B cell (primary cell): Measurements from ENCODE around the gene LZIC. TPM values are rescaled to one million over a fixed set of nuclear protein-coding genes. Genes with fewer than 3 reads are reported as not detected.

Experiments
- ATAC-seq: fragments of 200-7000 bp; cut with Tn5 transposase; one replicate; pipeline ENCODE4 v1.10.0; 2021; ENCODE audit warnings: low read depth, mild to moderate bottlenecking, moderate number of reproducible peaks, moderate library complexity
- CTCF ChIA-PET: fragments of 350-600 bp; sonication (Branson Sonifier 250); formaldehyde crosslinking; loops from one replicate; lab custom pipeline; 2021; ENCODE audit warnings: antibody characterized with exemption, inconsistent platforms; lab: Charles Lee
- POLR2A ChIA-PET: fragments of 350-600 bp; sonication (Branson Sonifier 250); formaldehyde crosslinking; loops from one replicate; lab custom pipeline; 2021; ENCODE audit warnings: antibody characterized with exemption; lab: Charles Lee
- DNase-seq: peaks from one replicate; pipeline ENCODE4 v3.0.0; 2013
- H2AFZ ChIP-seq: 2 replicates; pipeline ENCODE4 v1.6.1; 2012; ENCODE audit warnings: mild to moderate bottlenecking, low read depth, low read length; ENCODE audit not compliant: insufficient read depth, poor library complexity, severe bottlenecking
- H3K27ac ChIP-seq, 2 donors: 1 replicate in 1 of 2; 2 replicates in 1 of 2; pipeline ENCODE4 v1.5.1; 2012 to 2013; ENCODE audit warnings: low read length in 2 of 2, mild to moderate bottlenecking in 2 of 2, moderate library complexity in 1 of 2
- H3K27me3 ChIP-seq, 4 experiments: fragments of 200-600 bp in 1 of 4; sonication (generic) in 1 of 4; replicated peaks in 1 of 4; 1 replicate in 2 of 4; 2 replicates in 2 of 4; pipeline versions ENCODE4 v1.6.1 to v1.7.0; 2013 to 2016; ENCODE audit warnings: low read length in 3 of 4, mild to moderate bottlenecking in 2 of 4, mixed read lengths in 1 of 4, moderate library complexity in 1 of 4; ENCODE audit not compliant: insufficient read depth in 4 of 4, control insufficient read depth in 3 of 4; ENCODE audit errors: control extremely low read depth in 1 of 4
- H3K36me3 ChIP-seq, 2 experiments: replicated peaks in 1 of 2; 1 replicate in 1 of 2; 2 replicates in 1 of 2; pipeline versions ENCODE4 v1.6.1 to v1.7.1; 2013; ENCODE audit warnings: low read length in 1 of 2; ENCODE audit not compliant: insufficient read depth in 2 of 2, control insufficient read depth in 1 of 2; ENCODE audit errors: control extremely low read depth in 1 of 2, extremely low read depth in 1 of 2
- H3K4me1 ChIP-seq, 2 donors: fragments of 200-600 bp in 1 of 2; sonication (generic) in 1 of 2; 1 replicate in 1 of 2; 2 replicates in 1 of 2; pipeline versions ENCODE4 v1.5.1 to v1.6.1; 2013 to 2017; ENCODE audit warnings: low read length in 2 of 2; ENCODE audit not compliant: control insufficient read depth in 2 of 2, insufficient read depth in 2 of 2
- H3K4me2 ChIP-seq: replicated peaks from 2 replicates; pipeline ENCODE3; 2012; ENCODE audit warnings: mild to moderate bottlenecking, low read depth, low read length; ENCODE audit not compliant: poor library complexity, severe bottlenecking
- H3K4me3 ChIP-seq, 5 experiments: fragments of 200-600 bp in 1 of 5; sonication (generic) in 1 of 5; 1 replicate in 3 of 5; 2 replicates in 2 of 5; pipeline versions ENCODE4 v1.5.1 to v1.7.0; 2011 to 2016; ENCODE audit warnings: low read length in 4 of 5, mild to moderate bottlenecking in 4 of 5, low read depth in 2 of 5, control low read depth in 1 of 5, moderate library complexity in 1 of 5; ENCODE audit not compliant: insufficient read depth in 1 of 5; ENCODE audit errors: control extremely low read depth in 1 of 5, extremely low read depth in 1 of 5
- H3K79me2 ChIP-seq: fragments of 200-600 bp; sonication (generic); one replicate; pipeline ENCODE4 v1.6.0; 2016; ENCODE audit warnings: low read length; ENCODE audit not compliant: control insufficient read depth, insufficient read depth
- H3K9ac ChIP-seq: fragments of 200-600 bp; sonication (generic); 2 replicates; pipeline ENCODE4 v1.6.1; 2017; ENCODE audit warnings: mild to moderate bottlenecking, low read length, moderate library complexity
- H3K9me3 ChIP-seq, 3 donors: one replicate each; pipeline versions ENCODE4 v1.6.1 to v1.7.1; 2013; ENCODE audit warnings: low read length in 2 of 3; ENCODE audit not compliant: control insufficient read depth in 2 of 3, insufficient read depth in 1 of 3; ENCODE audit errors: control extremely low read depth in 1 of 3
- H4K20me1 ChIP-seq: 2 replicates; pipeline ENCODE4 v1.6.0; 2012; ENCODE audit warnings: mild to moderate bottlenecking, low read length; ENCODE audit not compliant: insufficient read depth, control insufficient read depth, poor library complexity, severe bottlenecking
- H3K27ac Mint-ChIP-seq: one replicate; pipeline ENCODE4 v1.8.0; 2021; ENCODE audit warnings: mixed read lengths
- H3K27me3 Mint-ChIP-seq: one replicate; pipeline ENCODE4 v1.8.0; 2021; ENCODE audit warnings: mixed read lengths
- H3K4me1 Mint-ChIP-seq: one replicate; pipeline ENCODE4 v1.8.0; 2021; ENCODE audit warnings: mixed read lengths
- H3K4me3 Mint-ChIP-seq: one replicate; pipeline ENCODE4 v1.8.0; 2021; ENCODE audit warnings: mixed read lengths
- H3K9me3 Mint-ChIP-seq: one replicate; pipeline ENCODE4 v1.8.0; 2022; ENCODE audit warnings: mixed read lengths; ENCODE audit not compliant: insufficient read depth
- EZH2 ChIP-seq: IDR thresholded peaks from 2 replicates; pipeline ENCODE4 v1.6.1; 2012; ENCODE audit warnings: borderline replicate concordance, low read depth, mild to moderate bottlenecking, moderate library complexity, low read length; ENCODE audit not compliant: insufficient read depth, poor library complexity, severe bottlenecking
- WGBS: methylation state at CpG from one replicate; pipeline ENCODE4 v1.1.5; 2013; ENCODE audit warnings: missing lambda C conversion rate; ENCODE audit not compliant: insufficient coverage; 5-methylcytosine and 5-hydroxymethylcytosine counted together
- intact Hi-C: fragments of 100-400 bp; cut with micrococcal nuclease; formaldehyde crosslinking; loops from one replicate; pipeline ENCODE4 v1.10.0; 2022
- polyA plus RNA-seq: library from polyadenylated mRNA; depleted of rRNA; stranded (reverse); fragments of >200 nt; gene quantifications from 2 replicates; pipeline ENCODE4 v1.2.3, GENCODE V29; 2012
- small RNA-seq: library from RNA; depleted of rRNA; stranded (forward); fragments of <200 nt; gene quantifications from one replicate; pipeline ENCODE3, GENCODE V24; 2012; ENCODE audit warnings: low replicate concordance, low read depth; ENCODE audit not compliant: insufficient read length
- total RNA-seq, 2 donors: library from RNA; stranded (reverse); fragments of 120-200 nt in 1 of 2; gene quantifications; 1 replicate in 1 of 2; 2 replicates in 1 of 2; pipeline versions ENCODE4 v1.2.3 to v1.2.4, GENCODE V29; 2013 to 2022
- TF ChIP-seq, protein P1 (sequence below): fragments of 200-600 bp; IDR thresholded peaks from one replicate; pipeline ENCODE4 v1.8.0; 2022; ENCODE audit warnings: antibody characterized with exemption, mild to moderate bottlenecking

LZIC gene
- total and polyA plus RNA-seq, 2 donors (not counting 1 experiment from before 2014, with no cell fraction given), result 6.2 to 26.0 TPM

DNA sequence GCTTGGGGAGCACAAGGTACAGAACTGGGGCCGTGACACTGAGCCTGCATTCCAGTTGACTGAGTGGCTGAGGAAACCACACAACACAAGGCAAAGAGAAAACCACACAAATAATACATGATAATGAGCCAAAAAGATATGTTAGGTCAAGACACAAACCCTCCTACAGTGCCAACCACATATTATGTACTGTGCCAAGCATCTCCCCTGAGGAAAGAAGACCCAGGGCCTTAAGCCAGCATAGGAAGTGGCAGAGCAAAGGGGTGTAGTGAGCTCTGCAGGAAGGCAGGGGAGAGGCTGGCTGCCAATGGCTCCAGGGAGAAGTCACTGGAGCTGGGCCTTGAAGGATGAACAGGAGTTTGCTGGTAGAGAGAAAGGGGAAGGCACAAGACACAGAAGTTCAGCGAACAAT is 61.3 kb downstream of the LZIC start:
- H3K27ac Mint-ChIP-seq, result no peak overlapping the region
- H3K9me3 ChIP-seq, result no peaks in the 10 kb centered on the region
- no peak overlapping the region for H3K4me2 ChIP-seq
- no peak for TF ChIP-seq EZH2
- TF ChIP-seq, protein P1, sequence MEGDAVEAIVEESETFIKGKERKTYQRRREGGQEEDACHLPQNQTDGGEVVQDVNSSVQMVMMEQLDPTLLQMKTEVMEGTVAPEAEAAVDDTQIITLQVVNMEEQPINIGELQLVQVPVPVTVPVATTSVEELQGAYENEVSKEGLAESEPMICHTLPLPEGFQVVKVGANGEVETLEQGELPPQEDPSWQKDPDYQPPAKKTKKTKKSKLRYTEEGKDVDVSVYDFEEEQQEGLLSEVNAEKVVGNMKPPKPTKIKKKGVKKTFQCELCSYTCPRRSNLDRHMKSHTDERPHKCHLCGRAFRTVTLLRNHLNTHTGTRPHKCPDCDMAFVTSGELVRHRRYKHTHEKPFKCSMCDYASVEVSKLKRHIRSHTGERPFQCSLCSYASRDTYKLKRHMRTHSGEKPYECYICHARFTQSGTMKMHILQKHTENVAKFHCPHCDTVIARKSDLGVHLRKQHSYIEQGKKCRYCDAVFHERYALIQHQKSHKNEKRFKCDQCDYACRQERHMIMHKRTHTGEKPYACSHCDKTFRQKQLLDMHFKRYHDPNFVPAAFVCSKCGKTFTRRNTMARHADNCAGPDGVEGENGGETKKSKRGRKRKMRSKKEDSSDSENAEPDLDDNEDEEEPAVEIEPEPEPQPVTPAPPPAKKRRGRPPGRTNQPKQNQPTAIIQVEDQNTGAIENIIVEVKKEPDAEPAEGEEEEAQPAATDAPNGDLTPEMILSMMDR, result no peak
- no peaks in the 10 kb centered on the region for H3K9me3 Mint-ChIP-seq
- H3K79me2 ChIP-seq, result peaks cover 6% of the 10 kb centered on the region
- DNase-seq (no peak), ATAC-seq (no peak)
- H3K27ac ChIP-seq, result no peak overlapping the region
- WGBS, result 82% methylated on average over 1 of the region's 2 CpGs
- H4K20me1 ChIP-seq, result peaks cover 6% of the 10 kb centered on the region
- H3K27me3 Mint-ChIP-seq, result no peaks in the 10 kb centered on the region
- no peaks in the 10 kb centered on the region for H3K36me3 ChIP-seq
- no peaks in the 10 kb centered on the region for H3K4me1 ChIP-seq
- H2AFZ ChIP-seq, result no peak overlapping the region
- intact Hi-C loops, result no loop called here
- no peak overlapping the region for H3K4me3 ChIP-seq
- no peak overlapping the region for H3K9ac ChIP-seq
- no peak overlapping the region for H3K4me3 Mint-ChIP-seq
- no peaks in the 10 kb centered on the region for H3K27me3 ChIP-seq
- POLR2A ChIA-PET, result no interaction called here
- CTCF ChIA-PET, result no interaction called here
- H3K4me1 Mint-ChIP-seq, result peaks cover 2% of the 10 kb centered on the region

Small RNA genes lying within 50 kb of the gene (small RNA-seq; reads per million reads assigned to genes)
- not detected for gene MIR5697

Other genes starting within 250 kb of the LZIC start
- 75.8 and 81.4 TPM in 2 replicates for gene CLSTN1, start 119.4 kb downstream of the LZIC start, total RNA-seq
- gene CLSTN1, start 119.4 kb downstream of the LZIC start, polyA plus RNA-seq, result 32.3 and 34.9 TPM in 2 replicates
- gene CTNNBIP1, start 33.1 kb downstream of the LZIC start, total RNA-seq, result 6.9 and 8.6 TPM in 2 replicates
- 8.1 and 8.7 TPM in 2 replicates for gene CTNNBIP1, start 33.1 kb downstream of the LZIC start, polyA plus RNA-seq
- gene NMNAT1, start 84 bp upstream of the LZIC start, total RNA-seq, result 8.0 and 8.9 TPM in 2 replicates
- 4.5 and 6.4 TPM in 2 replicates for gene NMNAT1, start 84 bp upstream of the LZIC start, polyA plus RNA-seq
- gene RBP7, start 53.8 kb upstream of the LZIC start, total RNA-seq, result not detected in 2 replicates
- 0.40 TPM in 1 of 2 replicates, not detected in the other for gene RBP7, start 53.8 kb upstream of the LZIC start, polyA plus RNA-seq
- gene UBE4B, start 89.6 kb upstream of the LZIC start, total RNA-seq, result 57.5 and 59.0 TPM in 2 replicates
- gene UBE4B, start 89.6 kb upstream of the LZIC start, polyA plus RNA-seq, result 21.7 and 26.7 TPM in 2 replicates